Measurements from ENCODE around the gene SPINK1.
"Not testable (repeated sequence)": the region's sequence is repeated elsewhere in the genome, so short reads cannot be mapped to it uniquely, and the experiment has no call there.

Gene SPINK1

DNA sequence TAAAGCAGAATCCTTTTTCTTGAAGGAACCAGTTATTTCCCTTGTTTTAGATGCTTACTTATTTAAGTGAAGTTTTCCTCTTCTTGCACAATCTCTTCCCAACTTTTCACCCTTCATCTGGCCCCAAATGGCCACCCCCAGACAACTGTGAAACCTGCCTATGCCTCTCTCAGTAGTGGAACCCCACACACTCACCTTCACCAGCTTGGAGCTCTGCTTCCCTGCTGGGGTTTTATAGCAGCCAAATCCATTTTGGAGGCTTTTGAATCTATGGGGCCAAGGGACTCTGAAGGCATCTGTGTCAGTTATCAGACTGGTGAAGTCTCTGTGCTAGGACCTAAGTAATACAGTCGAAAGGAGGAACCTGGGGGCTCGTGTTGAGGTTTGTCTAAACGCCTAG, 22.9 kb upstream of the SPINK1 start:
- no peak for DNase-seq

DNA sequence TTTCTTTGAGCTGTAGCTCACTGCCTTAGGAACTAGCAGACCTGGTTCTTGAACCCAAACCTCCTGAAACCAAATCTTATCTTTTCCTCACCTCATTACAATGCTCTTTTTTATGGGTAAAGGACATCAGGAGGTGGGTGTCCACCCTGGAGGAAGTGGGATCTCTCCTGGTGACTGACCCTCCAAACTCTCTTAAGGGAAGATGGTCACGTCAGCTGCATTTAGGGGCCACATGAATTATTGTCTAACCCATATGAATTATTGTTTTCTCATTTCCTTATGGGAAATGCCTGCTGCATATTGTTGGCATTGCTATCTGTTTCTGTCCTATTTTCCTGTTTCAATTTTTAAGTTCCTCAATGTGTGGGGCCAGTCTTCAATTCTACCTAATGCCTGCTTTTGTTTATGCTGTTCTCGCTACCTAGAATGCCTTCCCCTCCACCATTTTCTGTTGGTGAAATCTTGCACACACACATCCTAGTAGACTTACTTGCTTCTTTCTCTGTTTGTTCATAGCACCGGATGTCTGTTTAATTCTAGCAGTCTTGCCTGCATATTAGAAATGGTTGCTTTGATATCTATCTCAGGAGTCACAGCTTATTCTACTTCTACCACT, 22.0 kb upstream of the SPINK1 start:
- no peak for DNase-seq

DNA sequence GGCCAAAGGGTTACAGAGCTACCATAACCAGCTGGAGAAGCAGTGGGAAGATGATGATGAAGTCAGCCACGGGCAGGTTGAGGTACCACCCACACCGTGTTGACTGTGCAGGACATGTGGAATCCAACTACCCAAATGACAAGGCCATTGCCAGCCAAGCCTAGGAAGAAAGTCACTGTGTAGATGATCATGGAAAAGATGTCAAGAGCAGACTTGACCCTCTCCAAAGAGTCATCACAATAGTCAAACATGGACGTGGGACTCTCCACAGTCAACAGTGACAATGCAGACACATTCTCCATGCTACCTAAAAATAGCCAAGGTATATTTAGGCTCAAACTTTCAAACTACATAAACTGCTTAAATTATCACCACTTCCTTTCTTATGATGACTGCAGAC, 20.9 kb upstream of the SPINK1 start:
- no peak for DNase-seq

DNA sequence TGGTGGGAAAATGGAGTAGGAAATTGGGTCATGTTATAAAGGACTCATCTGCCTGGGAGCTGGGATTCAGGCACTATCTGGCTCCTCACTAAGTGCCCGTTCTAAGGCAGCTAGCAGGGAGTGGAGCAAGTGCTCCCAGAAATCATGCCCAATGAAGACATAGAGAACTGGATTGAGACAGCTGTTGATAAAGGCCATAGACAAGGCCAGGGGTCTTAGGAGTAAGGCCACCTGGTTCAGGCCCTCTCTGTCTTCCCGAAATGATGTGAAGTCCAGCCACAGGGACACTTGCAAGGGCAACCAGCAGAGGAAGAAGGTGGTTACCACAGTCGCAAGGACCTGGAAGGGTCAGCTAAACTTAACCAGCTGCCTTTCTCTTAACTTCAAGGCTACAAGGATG, 20.1 kb upstream of the SPINK1 start:
- DNase-seq = no peak

DNA sequence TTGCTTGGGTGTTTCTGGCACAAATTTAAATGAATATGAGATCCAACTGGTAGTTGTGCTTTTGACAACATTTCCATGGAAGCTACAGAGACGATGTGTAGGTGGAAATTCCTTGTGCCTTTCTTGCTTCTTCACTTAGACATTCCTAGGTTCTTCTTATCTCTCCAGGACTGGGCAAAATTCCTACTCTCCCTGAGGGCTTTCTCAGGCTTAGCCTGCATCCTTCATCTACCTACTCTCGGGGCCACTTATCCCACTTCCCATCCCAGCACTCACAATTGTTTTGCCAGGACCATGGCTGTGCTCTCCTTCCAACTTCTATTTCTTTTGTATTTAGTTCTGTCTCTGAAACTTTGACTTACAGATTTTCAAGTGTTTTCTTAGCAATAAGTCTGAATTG, 17.8 kb upstream of the SPINK1 start:
- DNase-seq = no peak

DNA sequence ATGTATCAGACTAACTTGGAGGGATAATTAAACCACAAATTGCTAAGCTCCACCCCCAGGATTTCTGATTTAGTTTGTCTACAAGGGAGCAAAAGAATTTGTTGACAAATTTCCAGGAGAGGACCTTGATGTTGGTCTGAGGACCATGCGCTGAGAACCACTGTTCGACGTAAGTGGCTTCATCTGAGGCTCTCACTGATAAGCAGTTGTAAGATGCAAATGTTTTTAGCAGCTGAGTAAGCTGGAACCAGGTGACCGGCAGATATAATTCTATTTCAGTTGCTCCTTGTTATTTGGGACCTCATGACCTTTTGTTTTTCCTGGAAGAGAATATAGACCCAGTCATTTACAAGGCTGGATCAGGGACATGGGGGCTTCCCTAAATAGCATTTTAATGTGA, 14.1 kb upstream of the SPINK1 start:
- no peak for DNase-seq

DNA sequence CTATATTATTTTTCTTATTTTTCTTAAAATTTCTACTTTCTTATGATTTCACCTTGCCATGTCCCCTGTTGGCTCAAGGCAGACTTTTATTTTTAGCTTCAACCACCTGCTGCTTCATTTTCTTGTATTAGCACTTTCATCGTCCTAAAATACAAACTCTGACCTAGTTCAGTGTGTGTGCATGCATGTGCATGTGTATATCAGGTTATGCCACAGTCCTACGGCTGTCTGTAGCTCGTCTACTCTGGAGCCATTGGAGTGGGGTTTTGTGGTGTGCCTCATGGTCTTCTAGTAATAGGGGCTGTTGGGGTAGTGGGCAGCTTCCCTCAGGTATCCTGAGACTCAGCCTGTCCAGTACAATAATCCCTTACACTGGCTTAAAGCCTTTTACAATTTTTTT, 13.4 kb upstream of the SPINK1 start:
- DNase-seq = no peak

DNA sequence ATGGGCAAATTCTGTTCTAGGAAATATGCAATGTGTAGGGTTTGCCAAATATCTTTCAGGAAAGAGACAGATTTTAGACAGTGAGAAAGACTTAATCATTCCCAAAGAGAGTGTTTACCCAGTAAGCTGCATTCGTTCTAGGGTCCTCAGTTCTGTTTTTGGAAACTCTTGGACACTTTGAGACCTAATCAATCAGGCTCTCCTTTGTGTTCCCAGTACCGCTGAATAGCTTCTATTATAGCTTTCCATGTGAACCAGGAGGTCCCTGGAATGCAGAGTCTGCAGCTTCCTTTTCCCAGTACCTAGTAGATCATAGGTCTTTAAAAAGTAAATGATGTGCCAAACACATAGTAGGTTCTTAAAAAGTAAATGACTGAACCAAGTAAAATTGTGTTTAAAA, 11.4 kb upstream of the SPINK1 start:
- DNase-seq = no peak

DNA sequence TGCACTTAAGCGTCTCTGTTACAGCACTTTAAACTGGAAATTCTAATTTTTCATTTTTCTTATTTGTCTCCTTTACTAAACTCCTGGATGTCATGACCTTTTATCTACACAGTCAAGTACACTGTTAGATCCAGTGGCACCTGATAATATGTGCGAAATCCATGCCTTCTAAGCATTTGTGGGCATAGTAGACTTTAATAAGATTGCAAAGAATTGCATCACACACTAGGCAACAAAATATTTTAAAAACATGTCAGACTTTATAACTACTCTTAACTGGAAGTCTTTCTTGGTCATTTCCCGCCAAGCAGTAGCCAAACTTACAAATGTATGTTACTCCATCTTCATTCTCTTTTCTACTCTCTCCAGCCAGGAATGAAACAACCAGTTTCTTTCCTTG, 5.0 kb upstream of the SPINK1 start:
- DNase-seq = no peak

DNA sequence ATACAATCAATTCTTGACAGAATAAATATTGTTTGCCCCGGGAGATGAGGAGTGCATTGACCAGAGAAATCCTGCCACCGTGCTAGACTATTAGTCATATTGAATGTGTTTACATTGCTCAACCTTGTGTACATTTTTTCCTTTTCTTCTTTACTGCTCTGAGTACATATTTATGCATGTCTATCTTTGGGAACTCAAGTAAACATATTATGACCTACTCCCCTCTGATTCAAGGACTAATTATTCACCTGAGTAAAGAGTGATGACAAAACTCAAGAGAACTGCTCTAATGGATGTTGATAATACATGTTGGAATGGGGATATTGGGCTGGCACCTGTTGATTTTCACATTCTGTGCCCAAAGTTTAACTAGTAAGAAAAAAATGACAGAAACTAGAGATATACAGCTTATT, 3.9 kb upstream of the SPINK1 start:
- DNase-seq = peak; percentile 35

DNA sequence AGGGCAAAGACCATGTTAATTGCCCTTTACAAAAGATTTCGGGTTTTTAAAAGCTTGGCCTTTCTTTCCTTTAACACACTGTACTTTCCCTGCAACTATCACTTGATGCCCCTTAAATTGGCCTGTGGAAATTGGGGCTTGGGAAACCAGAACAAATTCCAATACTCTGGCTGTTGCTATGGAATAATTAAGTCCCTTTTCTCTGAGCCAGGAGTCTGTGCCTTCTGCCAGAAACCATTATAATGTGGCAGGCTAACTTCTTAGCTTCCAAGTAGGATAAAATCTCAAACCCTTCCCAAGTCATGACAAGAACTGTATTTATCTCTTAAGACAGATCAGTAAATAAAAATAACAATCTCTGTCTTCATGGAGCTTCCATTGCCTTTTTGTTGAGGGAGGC, 1.1 kb upstream of the SPINK1 start:
- DNase-seq = no peak

DNA sequence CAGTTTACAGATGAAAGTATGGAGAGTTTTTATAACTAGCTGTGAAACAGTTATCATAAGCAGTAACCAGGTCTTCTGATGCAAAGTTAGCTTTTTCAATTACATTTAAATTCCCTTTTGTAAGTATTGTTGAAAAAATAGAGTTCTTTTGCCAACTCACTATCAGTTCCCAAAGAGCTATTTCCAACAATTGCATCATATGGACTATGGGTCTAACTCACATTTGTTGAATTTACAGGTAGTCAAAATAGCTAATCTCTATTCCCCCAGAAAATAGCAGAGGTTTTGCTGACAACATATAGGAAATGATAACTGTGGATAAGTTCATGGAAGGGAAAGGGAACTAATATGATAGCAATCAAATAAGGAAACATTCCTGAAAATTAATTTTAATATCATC, 1.4 kb downstream of the SPINK1 start:
- no peak for DNase-seq

DNA sequence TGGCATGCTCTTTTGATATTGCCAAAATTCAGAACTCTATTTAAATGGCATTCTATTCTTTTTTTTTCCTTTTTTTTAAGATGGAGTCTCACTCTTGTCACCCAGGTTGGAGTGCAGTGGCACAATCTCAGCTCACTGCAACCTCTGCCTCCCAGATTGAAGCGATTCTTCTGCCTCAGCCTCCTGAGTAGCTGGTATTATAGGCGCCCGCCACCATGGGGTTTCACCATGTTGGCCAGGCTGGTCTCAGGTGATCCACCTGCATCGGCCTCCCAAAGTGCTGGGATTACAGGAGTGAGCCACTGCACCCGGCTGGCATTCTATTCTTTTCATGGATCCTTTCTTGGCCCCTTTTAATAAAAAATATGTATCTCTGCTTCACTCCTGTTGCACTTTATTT, 4.5 kb downstream of the SPINK1 start:
- not testable (repeated sequence) for DNase-seq

DNA sequence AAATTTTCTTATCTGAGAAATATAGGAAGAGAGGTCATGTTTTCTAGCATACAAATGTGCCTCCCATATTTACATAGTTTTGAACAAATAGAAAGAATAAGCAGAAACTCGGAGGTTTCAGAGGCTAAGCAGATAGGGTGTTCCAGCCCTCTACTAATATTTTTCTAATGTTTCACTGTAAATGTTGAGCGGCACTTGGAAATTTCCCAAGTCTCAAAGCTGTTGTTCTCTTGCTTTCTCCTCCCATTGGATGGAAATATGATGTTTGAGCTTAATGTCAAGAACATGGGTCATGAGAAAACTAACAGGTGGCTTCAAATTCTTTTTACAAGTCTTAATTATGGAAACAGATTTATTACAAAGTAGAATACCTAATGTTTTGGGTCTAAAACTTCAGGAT, 5.1 kb downstream of the SPINK1 start:
- DNase-seq = no peak

DNA sequence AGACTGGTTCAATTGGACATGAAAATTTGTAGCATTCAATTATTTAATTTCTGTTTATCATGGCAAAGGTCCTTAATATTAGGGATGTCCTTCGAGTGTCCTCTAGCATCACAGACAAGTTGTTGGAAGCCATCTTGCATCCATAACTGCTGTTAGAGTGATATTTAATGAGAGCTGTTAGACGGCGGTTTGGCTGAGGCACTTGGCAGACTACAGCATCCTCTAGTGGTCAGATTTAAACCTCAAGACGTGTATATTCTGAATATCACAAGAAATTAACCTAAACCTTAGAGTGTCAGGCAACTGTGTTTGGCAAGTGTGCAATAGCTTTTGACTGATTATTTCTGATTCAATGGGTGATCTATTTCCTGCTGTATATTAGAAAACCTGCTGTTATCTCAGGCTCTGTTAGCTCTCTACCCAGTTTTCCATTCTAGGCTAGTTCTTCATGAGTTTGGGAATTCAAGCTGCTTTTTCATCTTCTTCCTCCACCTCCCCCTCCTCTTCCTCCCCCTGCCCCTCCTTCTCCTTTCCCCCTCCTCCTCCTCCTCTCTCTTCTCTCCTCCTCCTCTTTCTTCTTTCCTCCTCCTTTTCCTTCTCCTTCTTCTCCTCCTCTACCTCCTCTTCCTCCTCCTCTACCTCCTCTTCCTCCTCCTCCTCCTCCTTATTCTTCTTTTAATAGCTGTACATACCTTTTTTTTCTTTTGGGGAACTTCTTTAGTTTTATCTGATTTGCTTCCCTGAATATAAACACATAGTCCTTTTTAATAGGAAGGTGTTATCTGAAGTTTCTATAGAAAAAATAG, 8.6 kb downstream of the SPINK1 start:
- peak; percentile 72 for DNase-seq

DNA sequence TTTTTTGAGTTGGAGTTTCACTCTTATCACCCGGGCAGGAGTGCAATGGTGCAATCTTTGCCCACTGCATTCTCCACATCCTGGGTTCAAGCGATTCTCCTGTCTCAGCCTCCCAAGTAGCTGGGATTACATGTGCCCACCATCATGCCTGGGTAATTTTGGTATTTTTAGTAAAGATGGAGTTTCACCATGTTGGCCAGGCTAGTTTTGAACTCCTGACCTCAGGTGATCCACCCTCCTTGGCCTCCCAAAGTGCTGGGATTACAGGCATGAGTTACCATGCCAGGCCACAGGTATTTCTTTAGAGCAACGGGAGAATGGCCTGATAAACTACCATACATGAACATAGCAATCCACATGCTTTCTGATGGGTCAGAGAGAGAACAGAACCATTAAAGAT, 9.2 kb downstream of the SPINK1 start:
- not testable (repeated sequence) for DNase-seq

DNA sequence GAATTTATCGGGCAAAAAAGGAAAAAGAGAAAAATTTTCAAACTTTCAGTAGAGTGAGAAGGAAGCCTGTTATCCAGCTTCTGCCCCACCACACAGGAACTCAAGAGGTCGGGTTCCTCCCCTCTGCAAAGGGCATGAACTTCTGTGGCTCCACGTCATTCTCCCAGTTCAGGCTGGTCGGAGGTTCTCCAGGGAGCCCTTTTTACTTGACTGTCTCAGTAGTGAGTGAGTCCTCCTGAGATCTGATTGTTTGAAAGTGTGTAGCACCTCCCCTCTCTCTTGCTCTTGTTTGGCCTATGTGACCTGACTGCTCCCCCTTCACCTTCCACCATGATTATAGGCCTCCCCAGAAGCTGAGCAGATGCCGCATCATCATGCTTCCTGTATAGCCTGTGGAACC, 9.7 kb downstream of the SPINK1 start:
- no peak for DNase-seq

DNA sequence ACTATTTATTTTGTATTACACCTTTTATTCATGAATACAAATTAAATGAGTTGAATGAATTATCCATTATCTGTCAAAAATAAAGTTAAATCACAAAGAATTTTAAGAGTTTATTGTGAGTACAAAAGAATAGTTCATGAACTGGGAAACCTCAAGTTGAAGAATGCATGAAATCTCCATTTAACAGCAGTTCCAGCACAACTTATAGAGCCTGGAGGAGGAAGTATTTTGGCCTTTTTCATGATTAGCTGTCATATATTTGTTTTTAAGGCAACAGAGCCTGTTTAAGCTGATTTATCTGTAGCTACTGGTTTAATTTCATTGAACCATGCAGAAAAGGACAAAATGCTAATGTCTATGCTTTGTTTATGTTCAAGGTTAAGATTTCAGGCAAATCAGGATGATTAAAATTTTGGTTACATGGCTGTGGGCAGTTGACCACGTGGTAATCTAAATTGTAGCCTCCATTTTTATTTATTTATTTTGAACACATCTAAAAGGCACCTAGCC, 12.2 kb downstream of the SPINK1 start:
- DNase-seq = no peak

DNA sequence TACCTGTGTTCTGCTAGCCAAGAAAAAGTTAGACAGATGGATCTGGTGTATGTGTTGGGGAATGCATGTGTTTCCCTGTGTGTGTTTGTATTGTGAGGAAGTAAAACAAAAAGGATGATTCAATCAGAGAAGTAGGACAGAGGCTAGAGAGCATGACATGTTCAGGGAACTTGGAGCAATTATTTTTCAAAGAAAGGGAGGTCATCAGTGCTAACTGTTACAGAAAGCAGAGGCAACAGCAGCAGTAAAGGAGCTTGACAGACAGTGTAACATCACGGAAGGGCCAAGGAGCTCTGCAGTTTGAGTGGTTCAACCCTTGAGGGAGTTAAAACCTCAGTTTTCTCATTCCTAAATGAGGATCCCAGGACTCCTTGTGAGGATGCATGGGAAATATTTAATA, 13.2 kb downstream of the SPINK1 start:
- no peak for DNase-seq

DNA sequence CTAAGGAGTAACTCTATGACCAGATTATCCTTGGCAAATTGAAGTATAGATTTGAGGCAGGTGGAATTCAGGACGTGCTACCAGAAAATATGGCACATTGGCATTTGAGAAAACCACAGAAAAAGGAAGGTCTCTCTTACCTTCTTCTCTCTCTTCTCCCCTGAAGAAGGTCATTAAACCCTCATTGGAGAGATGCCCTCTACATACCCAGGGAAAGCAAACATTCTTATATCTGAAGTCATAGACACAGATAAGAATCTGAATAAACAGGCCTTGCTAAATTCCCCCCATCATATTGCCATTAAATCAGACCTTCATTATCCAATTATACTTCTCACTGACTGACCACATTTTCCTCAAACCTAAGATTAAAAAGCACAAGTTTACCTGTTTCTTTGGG, 17.8 kb downstream of the SPINK1 start:
- no peak for DNase-seq

DNA sequence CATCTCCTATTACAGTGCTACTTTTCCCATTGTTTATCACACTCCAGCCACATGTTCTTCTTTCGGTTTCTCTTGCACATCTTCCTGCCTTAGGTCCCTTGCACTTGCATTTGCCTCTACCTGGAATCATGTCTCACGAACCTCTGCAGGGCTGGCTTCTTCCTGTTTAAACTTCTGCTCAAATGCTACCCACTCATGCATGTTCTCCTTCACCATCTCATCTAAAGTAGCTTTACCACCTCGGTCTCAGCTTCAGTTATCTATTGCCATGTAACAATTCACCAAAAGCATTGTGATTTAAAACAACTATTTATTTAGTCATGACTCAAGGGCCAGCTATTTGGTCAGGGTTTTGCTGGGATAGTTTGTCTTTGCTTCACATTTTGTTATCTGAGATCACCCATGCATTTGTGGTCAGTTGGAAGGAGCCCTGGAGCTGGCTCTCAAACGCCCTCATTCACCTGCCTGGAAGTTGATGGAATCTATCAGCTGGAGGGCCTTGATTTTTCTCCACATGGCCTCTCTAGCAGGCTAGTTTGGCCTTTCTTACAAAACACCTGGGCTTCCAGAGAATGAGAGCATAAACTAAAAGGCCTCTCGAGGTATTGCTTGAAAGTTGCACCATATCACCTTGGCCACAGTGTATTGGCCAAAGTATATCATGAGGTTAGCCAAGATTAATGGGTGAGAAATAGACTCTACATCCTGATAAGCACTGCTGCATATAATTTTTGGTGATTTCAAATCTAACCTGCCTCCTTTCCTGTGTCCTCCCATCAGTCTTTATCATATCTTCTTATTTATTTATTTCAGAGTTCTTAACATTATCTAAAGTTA, 21.4 kb downstream of the SPINK1 start:
- DNase-seq = no peak

DNA sequence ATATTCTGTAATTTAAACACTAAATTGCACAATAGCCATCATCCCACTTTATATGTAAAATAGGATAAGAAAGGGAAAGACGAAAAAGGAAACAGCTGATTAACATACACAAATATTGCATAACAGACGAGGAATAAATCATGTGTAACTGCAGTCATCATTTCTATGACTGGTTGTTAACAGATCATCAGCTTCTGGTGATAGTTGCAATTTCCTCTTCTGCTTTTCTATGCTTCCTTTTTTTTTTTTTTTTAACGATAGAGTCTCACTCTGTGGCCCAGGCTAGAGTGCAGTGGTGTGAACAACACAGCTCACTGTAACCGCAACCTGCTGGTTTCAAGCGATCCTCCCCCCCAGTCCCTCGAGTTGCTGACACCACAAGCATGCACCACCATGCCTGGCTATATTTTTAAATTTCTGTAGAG, 26.4 kb downstream of the SPINK1 start:
- DNase-seq = no peak

DNA sequence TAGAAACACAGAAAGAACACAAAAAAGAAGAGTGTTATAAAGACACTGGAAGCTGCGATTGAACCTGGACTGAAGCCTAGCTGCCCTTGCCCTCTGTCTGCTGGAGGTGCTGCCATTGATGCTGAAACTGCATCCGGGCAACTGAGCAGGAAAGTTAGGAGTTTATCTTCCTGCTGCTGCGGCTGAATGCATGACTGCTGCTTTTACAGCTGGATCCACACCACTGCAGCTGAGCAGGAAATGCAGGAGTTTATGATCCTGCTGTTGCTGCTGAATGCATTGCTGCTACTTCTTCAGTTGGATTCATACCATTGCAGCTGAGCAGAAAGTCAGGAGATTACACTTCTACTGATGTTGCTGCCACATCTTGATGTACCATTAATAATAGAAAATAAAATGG, 27.1 kb downstream of the SPINK1 start:
- DNase-seq = no peak

DNA sequence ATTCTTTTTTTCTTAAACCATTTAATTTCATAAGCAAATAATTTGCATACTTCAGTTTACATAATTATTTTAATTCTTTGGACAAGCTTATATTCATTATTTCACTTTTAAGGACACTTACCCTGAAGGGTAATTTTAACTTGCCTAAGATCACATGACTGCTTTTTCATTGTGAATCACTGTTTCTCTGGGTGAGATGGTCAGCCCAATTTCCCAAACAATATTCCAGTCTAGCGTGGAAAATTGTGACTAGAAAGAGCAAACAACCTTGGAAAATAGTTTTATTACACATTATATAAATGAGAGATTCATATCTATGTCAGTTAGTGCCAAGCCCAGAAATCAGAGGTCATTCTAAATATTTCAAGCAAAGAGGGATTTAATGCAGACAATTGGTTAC, 27.5 kb downstream of the SPINK1 start:
- no peak for DNase-seq

Data from COR-L47 (cell line).